Measurements from ENCODE around the gene DNASE1.

DNASE1 gene

DNA sequence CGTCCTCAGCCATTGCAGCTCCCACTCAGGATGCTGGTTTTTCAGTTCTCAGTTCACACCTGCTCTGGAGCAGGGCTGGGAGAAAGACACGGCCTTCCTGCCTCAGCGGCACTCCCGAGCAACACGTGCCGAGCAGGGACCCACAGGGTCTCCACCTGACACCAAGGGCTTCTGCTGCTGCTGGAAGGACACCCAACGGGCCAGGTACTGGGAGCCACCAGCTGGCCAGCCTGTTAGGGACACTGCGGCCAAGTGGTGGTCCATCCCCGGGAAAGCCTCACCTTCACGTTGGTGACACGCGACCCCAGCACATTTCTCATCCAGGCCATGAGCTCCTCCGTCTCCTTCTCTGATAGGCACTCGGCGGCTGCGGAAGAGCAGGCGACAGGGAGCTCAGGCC, 8.1 kb downstream of the DNASE1 start:
- DNase-seq (ENCODE audit: low read depth, low spot score) = no peak

DNA sequence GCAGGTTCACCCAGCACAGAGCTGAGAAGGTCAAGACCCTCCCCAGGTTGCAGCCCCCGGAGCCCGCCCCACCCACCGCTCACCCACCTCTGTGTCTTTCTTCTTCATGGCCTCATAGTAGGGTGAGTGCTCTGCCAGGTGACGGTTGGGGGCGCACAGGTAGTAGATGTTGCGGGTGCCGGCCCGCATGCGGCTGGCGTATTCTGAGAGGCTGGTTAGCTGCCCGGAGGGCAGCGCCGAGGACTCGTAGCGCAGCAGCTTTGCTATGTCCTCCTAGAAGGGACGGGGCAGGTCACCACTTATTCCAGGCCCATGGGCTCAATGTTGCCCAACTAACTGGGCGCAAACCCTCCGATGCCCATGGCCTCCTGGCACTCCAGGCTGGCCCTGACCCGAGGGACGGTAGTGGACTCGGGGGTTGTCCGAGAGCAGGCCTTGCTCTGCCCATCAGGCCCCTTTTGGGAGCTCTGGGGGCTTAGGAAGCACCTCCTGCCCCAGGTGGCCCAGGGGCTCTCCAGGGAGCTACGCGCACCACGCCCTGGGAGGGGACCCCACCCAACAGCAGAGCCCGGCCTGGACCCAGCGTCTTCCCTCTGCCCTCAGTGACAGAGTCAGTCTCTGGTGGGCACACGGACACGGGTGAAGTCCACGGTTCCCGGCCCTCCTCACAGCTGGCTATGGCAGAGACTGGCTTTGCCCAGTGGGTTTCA, 9.9 kb downstream of the DNASE1 start:
- DNase-seq (ENCODE audit: low read depth, low spot score) = no peak

DNA sequence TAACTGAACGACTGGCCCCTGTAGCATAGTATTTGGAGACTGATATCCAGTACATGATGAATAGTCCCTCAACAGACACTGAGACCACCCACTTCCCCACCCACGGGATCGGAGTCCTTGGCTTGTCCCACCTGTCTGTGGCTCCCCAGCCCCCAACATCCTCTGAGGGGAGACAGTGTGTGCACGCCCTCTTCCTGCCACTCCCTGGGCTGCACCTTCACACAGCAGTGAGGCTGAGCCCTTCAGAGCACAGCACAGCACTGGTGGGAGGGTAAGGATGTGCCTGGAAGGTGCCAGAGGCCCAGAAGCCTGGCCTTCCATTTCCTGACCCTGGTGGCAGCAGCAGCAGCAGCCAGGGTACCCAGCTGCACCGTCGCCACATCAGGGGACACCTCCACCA, 11.0 kb downstream of the DNASE1 start:
- no peak for DNase-seq (ENCODE audit: low read depth, low spot score)

DNA sequence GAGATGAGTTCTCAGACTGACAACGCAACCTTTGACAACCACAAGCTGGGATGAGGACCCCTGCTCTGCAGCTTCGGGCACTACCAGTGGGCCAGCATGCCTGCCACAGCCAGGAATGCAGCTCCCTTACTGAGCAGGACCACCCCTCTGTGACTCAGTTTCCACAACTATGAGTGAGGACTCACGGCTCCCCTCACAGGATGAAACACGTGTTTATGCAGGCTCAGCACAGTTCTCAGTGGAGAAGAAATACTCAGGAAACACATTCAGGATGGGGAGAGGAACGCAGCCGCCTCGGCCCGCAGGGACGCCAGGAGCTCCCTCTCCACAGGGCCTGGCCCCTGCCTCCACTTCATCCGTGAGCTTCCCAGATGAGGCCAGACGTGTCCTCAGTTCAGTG, 14.1 kb downstream of the DNASE1 start:
- no peak for DNase-seq (ENCODE audit: low read depth, low spot score)

DNA sequence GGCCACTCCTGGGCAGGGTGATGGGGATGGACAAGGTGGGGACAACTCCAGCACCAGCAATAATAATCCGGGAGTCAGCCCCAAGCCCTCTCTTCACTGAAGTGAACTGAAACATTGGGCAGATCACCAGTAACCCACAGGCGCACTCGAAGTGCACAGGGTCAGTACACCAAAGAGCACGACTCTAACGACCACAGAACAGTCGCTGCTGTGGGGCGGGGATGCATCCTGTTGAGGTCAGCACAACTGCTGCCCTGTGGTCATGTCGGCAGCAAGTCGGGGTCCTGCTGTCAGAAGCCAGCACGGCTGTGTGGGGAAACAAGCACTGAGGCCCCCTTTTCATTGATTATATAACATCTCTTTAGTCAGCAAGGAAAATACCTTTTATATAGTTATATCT, 14.6 kb downstream of the DNASE1 start:
- DNase-seq (ENCODE audit: low read depth, low spot score) = no peak

DNA sequence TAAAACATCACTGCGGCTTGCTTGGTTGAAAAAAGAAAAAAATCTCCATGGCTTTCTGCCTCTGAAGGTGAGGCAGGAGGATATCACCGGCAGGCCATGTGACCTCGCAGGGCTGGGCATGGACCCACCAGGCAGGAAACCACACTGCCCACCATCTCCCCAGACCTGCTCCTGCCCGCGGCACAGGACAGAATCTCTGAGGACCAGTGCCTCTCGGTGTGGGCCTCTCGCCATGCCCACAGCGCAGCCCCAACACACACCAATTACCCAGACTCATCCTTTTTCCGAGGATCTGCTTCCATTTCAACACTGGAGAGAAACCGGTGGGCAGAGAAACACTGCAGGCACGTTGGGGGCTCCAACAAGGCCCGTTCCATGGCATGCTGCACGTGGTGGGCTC, 16.2 kb downstream of the DNASE1 start:
- no peak for DNase-seq (ENCODE audit: low read depth, low spot score)

DNA sequence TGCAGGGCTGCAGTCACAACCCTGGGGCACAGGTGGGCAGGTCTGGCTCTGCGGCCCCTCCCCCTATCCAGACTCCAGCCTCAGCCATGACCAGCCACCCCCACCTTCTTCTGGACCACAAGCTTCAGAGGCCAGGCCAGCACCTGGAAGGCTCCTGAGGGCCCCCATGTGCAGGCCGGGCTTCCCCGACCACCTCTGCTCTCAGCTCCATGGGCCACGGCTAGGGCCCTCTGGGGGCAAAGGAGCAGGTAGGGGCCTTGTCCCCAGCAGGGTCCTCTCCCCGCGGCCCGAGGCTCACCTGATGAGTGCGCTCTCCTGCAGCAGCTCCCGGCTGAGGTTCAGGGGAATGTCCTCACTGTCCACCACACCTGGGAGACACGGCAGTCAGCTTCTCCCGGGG, 16.9 kb downstream of the DNASE1 start:
- DNase-seq (ENCODE audit: low read depth, low spot score) = no peak

DNA sequence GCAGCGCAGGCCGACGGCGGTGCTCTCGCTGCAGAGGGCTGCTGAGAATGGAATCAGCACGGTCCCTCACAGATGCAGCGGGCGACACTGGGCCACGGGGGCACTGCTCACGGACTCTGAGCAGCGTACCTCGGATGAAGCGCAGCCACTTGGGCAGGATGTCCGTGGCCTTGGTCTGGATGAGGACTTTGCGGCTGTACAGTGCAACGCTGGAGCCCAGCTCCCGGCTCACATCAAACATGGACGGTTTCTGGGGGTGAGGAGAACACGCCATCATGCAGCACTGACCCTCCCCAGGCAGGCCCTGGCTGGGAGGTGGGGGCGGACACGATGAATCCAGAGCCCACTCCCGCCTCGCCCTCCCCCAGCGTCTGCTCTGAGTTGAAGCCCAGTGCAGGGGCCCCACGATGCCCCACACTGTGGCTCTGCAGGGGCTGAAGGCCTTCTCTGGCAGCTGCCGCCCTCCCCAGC, 18.1 kb downstream of the DNASE1 start:
- DNase-seq (ENCODE audit: low read depth, low spot score) = no peak

DNA sequence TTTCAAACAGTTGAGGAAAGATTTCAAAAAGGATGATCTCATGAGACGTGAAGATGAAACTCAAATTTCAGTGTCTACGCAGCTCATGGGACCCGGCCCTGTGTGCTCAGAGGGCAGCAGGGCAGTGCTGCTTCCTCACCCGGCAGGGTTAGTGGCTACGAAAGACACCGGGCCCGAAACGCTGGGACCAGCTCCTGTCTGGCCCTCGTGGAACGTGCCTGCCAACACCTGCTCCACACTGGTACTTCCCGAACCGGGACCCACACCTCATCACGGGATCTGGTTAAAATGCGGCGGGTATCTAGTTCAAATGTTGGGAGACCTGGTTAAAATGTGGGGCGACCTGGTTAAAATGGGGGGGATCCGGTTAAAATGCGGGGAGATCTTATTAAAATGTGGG, 18.7 kb downstream of the DNASE1 start:
- no peak for DNase-seq (ENCODE audit: low read depth, low spot score)

DNA sequence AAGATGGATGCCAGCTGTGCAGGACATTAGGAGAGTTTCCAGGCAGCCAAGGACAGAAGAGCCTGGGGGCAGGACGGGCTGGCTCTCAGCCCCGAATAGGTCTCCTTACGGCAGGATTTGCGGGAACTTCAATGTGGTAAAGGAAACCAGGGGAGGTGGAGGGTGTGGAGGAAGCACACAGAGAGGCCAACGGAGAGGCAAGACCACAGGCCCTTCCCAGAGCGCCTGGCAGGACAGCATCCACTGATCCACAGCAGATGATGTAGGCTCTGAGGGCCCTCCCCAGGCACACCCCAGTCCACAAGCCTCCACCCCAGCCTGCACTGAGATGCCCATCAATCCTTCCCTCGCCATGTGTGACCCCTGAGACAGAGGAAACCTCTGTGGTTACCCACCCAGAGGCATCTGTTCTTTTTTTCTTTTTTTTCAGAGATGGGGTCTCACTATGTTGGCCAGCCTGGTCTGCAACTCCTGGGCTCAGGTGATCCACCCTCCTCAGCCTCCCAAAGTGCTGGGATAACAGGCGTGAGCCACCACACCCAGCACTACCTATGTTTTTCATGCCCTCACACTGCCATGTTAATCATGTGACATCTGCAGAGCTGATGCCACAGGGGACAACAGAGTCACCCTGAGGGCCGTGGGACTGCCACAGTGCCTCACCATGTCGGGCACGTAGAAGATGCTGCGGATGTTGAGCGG, 19.3 kb downstream of the DNASE1 start:
- DNase-seq (ENCODE audit: low read depth, low spot score) = no peak

DNA sequence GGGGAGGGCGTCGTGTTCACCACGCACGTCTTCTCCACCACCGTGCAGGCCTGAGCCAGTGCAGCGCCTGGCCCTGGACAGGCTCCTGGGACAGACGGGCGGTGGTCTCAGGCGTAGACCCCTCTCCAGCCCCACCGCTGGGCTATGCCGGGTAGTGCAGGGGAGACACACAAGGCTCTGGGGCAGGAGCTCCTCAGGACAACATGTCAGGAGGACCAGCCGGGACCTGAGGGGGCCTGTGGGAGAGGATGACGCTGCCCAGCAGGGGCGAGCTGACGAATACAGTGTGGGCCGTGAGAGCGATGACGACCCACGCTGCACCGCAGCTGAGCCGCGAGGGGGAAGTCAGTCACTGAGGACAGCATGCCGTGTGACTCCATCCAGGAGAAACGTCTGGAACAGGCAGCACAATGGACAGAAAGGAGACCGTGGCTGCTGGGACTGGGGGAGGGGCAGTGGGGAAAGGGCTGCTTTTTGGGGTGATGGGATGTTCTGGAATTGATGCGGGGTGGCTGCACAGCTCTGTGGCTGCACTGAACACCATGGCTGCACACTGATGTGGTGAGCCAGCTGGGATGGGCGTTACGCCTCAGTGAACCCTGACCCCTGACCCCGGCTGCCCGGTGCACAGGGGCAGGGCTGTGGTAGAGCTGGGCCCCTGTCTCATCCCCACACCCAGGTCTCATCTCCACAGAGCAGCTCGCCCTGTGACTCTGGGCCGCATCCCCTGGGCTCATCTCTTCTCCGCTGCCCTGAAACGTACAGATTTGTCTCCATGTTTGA, 20.2 kb downstream of the DNASE1 start:
- no peak for DNase-seq (ENCODE audit: low read depth, low spot score)

DNA sequence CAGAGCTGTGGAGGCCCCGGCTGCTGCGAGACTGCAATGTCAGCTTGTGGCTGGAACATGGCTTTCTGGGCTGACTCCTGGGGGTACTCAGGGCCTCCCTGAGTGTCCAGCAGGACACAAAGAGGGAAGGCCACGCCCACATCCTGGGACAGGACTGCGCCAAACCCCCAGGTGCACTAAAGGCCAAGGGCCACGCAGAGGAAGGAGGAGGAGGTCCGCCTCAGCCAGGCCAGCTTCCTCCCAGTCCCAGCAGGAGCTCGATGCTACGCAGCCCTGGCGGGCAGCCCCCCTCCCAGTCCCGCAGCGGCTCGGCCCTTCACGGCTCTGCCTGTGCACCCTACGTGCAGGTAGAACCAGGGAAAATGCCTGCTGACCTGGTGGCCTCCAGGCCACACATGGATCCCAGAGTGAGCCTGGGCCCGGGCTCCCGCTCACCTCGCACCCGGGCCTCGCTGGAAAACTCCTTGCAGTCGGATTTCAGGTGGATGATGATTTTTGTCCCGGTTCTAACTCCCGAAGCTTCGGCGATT, 21.2 kb downstream of the DNASE1 start:
- no peak for DNase-seq (ENCODE audit: low read depth, low spot score)

DNA sequence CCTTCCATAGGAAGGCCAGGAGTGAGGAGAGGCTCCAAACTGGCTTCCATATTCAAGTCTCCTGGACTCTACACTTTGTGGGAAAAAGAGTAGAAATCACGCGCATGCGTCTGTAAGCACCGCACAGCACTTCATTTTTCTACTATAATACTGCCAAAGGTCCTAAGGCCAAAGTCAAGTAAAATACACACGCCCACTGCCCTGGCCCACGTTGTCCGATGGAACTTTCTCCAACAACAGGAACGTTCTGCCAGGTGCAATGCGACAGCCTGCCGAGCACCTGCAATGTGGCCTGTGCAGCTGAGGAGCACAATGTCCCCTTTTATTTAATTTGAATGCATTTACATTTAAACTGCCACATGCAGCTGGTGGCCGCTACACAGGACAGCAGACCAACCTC, 23.5 kb downstream of the DNASE1 start:
- no peak for DNase-seq (ENCODE audit: low read depth, low spot score)

DNA sequence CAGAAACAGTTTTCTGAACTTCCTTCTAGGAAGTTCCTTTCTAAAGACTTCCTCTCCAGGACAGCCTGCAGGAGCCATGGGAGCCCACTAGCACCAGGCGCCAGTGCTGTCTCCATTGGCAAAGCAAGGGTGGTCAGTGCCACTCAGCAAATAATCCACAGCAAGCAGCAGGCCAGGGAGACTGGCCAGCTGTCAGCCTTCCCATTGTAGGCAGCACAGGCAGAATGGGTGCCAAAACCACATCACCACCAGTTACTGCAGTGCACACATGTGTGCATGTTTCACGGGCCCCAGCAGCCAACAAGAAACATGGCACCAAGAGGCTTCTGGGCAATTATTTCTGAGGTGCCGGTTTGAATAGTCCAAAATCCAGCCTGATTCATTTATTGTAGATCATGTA, 26.7 kb downstream of the DNASE1 start:
- DNase-seq (ENCODE audit: low read depth, low spot score) = peak; percentile 63

DNA sequence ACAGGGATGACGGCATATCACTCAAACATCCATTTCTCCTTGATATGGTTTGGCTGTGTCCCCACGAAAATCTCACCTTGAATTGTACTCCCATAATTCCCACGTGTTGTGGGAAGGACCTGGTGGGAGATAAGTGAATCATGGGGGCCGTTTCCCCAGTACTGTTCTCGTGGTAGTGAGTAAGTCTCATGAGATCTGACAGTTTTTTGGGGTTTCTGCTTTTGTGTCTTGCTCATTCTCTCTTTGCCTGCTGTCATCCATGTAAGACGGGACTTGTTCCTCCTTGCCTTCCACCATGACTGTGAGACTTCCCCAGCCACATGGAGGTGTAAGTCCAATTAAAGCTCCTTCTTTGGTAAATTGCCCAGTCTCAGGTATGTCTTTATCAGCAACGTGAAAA, 32.5 kb downstream of the DNASE1 start:
- DNase-seq (ENCODE audit: low read depth, low spot score) = no peak

DNA sequence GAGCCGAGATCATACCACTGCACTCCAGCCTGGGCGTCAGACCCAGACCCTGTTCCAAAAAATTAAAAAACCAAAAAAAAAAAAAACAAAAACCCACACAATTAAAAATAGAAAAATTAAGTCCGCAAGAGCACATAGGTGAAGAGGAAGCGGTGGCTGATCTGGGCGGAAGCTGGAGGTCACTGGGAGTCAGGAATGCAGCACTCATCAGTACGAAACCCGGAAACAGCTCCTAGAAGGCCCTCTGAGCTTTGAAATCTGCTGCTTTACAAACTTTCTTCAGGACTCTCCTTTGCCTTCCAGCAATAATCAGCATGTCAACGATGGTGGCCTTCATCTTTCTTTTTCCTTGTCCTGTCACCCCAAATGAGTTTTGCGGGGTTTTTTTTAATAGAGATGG, 33.3 kb downstream of the DNASE1 start:
- DNase-seq (ENCODE audit: low read depth, low spot score) = no peak

DNA sequence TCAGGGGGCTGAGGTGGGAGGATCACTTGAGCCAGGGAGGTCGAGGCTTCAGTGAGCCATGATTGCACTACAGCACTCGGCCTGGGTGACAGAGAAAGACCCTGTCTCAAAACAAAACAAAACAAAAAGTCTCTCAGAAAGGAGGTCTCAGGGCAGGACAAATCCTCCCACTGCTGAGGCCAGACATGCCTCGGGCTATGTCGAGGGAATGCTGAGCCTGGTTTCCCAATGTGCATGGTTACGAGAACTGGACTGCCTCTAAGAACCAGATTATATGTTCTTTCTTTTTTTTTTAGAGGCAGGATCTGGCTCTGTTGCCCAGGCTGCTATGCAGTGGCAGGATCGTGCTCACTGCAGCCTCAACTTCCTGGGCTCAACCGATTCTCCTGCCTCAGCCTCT, 35.2 kb downstream of the DNASE1 start:
- no peak for DNase-seq (ENCODE audit: low read depth, low spot score)

DNA sequence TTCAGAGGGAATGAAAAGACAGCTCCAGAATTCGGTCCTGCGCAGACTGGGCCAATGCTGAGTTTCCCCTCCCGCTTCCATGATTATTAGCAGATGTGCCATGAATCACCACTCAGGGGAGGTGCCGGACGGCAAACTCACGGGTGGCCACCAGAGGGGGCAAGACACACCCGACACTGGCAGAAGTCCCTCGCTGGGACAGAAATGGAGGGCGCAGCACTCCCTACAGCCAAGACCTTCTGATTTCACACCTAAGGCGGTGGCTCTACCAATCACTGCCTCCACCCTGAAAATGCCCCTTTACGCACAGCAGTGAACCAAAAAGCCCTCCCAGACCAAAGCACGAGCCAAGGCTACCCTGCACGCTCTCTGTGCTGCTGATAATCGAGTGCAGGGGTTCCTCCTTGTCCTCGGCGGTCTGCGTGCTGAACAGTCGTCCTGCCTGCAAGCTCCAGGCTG, 36.0 kb downstream of the DNASE1 start:
- peak; percentile 96 for DNase-seq (ENCODE audit: low read depth, low spot score)

DNA sequence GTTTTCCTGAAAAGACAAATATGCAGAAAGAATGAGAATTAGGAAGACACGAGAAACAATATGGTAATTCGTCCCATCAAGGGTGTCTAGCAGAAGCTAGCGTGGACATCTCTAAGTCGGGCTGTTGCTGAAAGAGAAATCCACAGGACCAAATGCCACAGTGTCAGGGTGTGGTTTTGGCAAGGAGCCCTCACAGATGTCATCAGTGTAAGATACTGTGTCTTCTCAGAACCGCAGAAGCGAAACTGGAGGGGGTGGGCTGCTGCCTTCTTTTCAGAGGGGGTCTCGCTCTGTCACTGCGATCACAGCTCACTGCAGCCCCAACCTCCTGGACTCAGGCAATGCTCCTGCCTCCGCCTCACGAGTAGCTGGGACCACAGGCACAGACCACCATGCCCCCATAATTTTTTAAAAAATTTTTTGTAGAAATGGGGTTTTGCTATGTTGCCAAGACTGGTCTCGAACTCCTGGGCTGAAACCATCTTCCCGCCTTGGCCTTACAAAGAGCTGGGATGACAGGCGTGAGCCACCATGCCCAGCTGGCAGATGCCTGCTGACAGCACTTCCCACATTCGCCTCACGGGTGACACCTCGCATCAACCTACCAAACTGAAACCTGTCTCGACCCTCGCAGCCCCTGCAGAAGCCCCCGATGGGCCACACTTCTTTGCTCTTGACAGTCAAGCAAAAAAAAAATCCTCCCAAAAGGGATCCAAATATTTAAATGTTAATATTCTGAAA, 36.7 kb downstream of the DNASE1 start:
- no peak for DNase-seq (ENCODE audit: low read depth, low spot score)

DNA sequence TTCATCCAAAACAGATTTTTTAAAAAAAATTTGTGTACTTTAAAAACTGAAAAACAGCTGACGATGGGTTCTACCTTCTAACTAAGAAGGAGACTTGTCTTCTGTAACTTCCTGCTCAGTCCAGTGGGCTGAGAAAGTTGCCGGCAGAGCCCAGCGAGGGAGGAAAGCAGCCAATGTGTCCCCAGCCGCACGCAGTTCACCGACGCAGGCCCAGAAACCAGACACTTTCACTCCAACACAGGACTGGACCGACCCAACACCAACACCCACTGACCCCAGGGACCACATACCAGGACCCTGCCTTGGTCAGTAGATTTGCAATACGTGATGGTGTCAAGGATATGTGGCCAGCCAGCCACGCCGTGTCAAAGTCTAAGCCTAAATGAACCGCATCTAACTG, 37.3 kb downstream of the DNASE1 start:
- DNase-seq (ENCODE audit: low read depth, low spot score) = no peak

DNA sequence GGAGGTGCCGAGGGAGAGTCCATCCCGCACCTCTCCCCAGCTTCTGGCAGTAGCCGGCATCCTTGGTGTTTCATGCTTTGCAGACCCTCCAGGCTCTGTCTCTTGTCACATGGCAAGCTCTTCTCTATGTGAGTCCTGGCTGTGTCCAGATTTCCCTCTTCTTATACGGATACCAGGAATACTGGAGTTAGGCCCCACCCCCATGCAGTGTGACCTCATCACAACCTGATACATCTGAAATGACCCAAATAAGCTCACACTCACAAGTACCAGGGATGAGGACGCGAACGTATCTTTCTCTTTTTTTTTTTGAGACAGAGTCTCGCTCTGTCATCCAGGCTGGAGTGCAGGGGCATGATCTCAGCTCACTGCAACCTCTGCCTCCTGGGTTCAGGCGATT, 39.6 kb downstream of the DNASE1 start:
- no peak for DNase-seq (ENCODE audit: low read depth, low spot score)

Data from astrocyte of the hippocampus (primary cell).